Lung (tissue), 12 donors: ENCODE data around the gene MDM1. TPM values are rescaled to one million over a fixed set of nuclear protein-coding genes. Genes with fewer than 3 reads are reported as not detected.

Experiments used
- ATAC-seq: fragments of 200-7000 bp; cut with Tn5 transposase; one replicate; pipeline ENCODE4 v1.9.1; 2020; ENCODE audit warnings: moderate number of reproducible peaks; ENCODE audit not compliant: insufficient read depth, low FRiP score
- DNase-seq, 3 donors: peaks; one replicate each; pipeline ENCODE4 v3.0.0-alpha.2; 2013 to 2017
- H3K27ac ChIP-seq, 2 donors: one replicate each; pipeline ENCODE4 v1.5.1; 2013; ENCODE audit warnings: mild to moderate bottlenecking in 2 of 2, moderate library complexity in 2 of 2, control low read depth in 1 of 2, inconsistent platforms in 1 of 2, low read depth in 1 of 2, low read length in 1 of 2
- H3K27me3 ChIP-seq, 3 donors: one replicate each; pipeline ENCODE4 v1.5.1; 2013; ENCODE audit warnings: low read length in 2 of 3; ENCODE audit not compliant: control insufficient read depth in 3 of 3, insufficient read depth in 3 of 3
- H3K36me3 ChIP-seq, 4 donors: one replicate each; pipeline ENCODE4 v1.5.1; 2013; ENCODE audit warnings: low read length in 4 of 4, mild to moderate bottlenecking in 1 of 4, moderate library complexity in 1 of 4; ENCODE audit not compliant: control insufficient read depth in 4 of 4, insufficient read depth in 4 of 4
- H3K4me1 ChIP-seq, 5 donors: one replicate each; pipeline ENCODE4 v1.5.1; 2013; ENCODE audit warnings: low read length in 5 of 5, mild to moderate bottlenecking in 2 of 5, moderate library complexity in 1 of 5; ENCODE audit not compliant: control insufficient read depth in 5 of 5, insufficient read depth in 5 of 5
- H3K4me3 ChIP-seq: one replicate; pipeline ENCODE4 v1.5.1; 2013; ENCODE audit warnings: mild to moderate bottlenecking, control low read depth, moderate library complexity
- H3K9ac ChIP-seq, 2 donors: one replicate each; pipeline ENCODE4 v1.5.1; 2013; ENCODE audit warnings: low read length in 2 of 2, control low read depth in 1 of 2; ENCODE audit not compliant: insufficient read depth in 1 of 2
- H3K9me3 ChIP-seq, 4 donors: one replicate each; pipeline ENCODE4 v1.5.1; 2013; ENCODE audit warnings: low read length in 3 of 4, mild to moderate bottlenecking in 1 of 4, moderate library complexity in 1 of 4; ENCODE audit not compliant: control insufficient read depth in 4 of 4, insufficient read depth in 3 of 4
- WGBS, 2 donors: extraction: QIAGEN DNeasy Blood & Tissue Kit; methylation state at CpG; one replicate each; pipeline ENCODE4 v1.1.7; 2013; 5-methylcytosine and 5-hydroxymethylcytosine counted together
- polyA plus RNA-seq, 2 donors: library from polyadenylated mRNA; stranded (reverse); fragments of 200-250 nt; gene quantifications; one replicate each; pipeline ENCODE4 v1.2.1, GENCODE V29; 2013
- total RNA-seq, 2 donors: library from RNA; depleted of rRNA in 1 of 2; stranded (reverse); fragments of >200 nt in 1 of 2; gene quantifications; one replicate each; pipeline ENCODE4 v1.2.1, GENCODE V29; 2014 to 2021
- TF ChIP-seq, protein P1 (sequence below): IDR thresholded peaks from 2 replicates; pipeline ENCODE4 v1.5.1; 2012; ENCODE audit warnings: mild to moderate bottlenecking; ENCODE audit errors: control extremely low read depth, extremely low read depth
- donor health status: control.
- donor health status: control.
- donor health status: Bipolar disorder and iron deficiency.
- donor health status: healthy.
- donor health status: DM: yes; HTN: yes; CAD: no.

The MDM1 gene
- total and polyA plus RNA-seq, 4 donors = 6.7 to 29.7 (median 12.4) TPM

DNA sequence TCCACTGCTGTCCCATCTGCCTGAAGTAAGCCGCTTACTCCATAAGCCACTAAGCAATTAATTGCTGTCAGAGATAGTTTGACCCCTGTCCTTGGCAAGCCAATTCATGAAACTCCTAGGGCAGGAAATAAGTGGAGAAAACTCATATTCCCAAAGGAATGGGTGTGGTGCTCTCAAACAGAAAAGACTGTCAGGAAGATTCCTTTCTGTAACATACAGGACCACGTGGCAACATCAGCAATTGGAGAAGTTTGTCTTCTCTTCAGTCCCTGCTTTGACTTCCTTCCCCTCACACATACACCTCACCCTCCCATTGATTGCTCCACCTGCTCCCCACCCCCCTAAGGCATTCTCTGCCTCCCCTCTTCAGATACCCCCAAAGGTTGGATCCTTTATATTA lies 36.2 kb upstream of the MDM1 start:
- H3K36me3 ChIP-seq = no peaks in the 10 kb centered on the region
- ATAC-seq (no peak), DNase-seq (peak in 1 of 3 donors; percentile 25)
- peaks cover 0 to 10% (median 5%) of the 10 kb centered on the region in 5 donors for H3K4me1 ChIP-seq
- H3K27ac ChIP-seq = no peak overlapping the region
- H3K9me3 ChIP-seq = no peaks in the 10 kb centered on the region
- TF ChIP-seq, protein P1, sequence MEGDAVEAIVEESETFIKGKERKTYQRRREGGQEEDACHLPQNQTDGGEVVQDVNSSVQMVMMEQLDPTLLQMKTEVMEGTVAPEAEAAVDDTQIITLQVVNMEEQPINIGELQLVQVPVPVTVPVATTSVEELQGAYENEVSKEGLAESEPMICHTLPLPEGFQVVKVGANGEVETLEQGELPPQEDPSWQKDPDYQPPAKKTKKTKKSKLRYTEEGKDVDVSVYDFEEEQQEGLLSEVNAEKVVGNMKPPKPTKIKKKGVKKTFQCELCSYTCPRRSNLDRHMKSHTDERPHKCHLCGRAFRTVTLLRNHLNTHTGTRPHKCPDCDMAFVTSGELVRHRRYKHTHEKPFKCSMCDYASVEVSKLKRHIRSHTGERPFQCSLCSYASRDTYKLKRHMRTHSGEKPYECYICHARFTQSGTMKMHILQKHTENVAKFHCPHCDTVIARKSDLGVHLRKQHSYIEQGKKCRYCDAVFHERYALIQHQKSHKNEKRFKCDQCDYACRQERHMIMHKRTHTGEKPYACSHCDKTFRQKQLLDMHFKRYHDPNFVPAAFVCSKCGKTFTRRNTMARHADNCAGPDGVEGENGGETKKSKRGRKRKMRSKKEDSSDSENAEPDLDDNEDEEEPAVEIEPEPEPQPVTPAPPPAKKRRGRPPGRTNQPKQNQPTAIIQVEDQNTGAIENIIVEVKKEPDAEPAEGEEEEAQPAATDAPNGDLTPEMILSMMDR = no peak
- no peak overlapping the region for H3K9ac ChIP-seq
- H3K4me3 ChIP-seq = no peak overlapping the region
- 57 to 61% methylated on average over 2 of the region's 2 CpGs for WGBS, 2 donors
- H3K27me3 ChIP-seq = no peaks in the 10 kb centered on the region

DNA sequence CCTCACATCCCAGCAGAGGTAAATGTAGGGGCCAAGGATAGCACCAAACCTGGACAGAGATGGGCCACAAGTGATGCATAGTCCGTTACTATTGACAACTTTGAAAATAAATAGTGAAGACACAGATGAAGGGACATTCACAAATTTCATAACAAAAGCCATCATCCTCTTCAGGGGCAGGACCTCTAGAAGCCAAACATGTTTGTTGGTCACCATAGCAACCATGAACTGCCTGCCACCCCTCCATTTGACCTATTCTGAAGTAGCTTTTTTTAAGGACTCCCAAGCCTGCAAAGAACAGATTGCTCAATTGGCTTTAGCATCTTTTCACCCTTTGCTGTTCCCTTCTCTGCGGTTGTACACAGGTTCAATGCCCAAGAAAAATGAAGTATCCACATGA lies 35.7 kb upstream of the MDM1 start:
- H3K27ac ChIP-seq = no peak overlapping the region
- ATAC-seq = no peak
- peaks cover 0 to 10% (median 5%) of the 10 kb centered on the region in 5 donors for H3K4me1 ChIP-seq

DNA sequence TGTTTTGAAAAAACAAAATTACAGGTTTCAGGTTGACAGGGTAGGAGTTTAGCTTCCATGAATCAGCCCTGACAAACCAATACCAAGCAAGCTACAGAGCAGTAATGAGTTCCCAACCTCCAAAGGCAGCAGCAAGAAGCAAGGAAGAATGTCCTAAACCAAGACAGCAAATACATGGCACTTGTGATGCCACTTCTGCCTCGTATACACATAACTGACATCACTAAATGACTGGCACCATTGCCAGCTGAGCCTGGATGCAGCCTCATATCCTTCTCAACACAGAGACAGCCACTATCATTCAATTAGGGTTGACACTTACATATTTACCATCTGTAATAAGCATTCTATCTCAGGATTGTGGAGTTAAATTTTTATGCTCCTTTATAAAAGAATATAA lies 35.0 kb upstream of the MDM1 start:
- DNase-seq (no peak), ATAC-seq (no peak)
- Histone ChIP-seq H3K27me3 (no peaks in the 10 kb centered on the region), H3K9ac (no peak overlapping the region), H3K27ac (no peak overlapping the region), H3K9me3 (no peaks in the 10 kb centered on the region), H3K4me1 (peaks cover 0 to 10% (median 5%) of the 10 kb centered on the region in 5 donors), H3K4me3 (no peak overlapping the region), H3K36me3 (no peaks in the 10 kb centered on the region)
- 30 to 45% methylated on average over 1 of the region's 1 CpG for WGBS, 2 donors
- TF ChIP-seq, protein P1 = no peak

More for the DNA sequence above, 35.7 kb upstream of the MDM1 start:
- H3K27me3 ChIP-seq = no peaks in the 10 kb centered on the region
- H3K36me3 ChIP-seq = no peaks in the 10 kb centered on the region
- no peak overlapping the region for H3K4me3 ChIP-seq
- H3K9ac ChIP-seq = no peak overlapping the region
- TF ChIP-seq, protein P1 = no peak
- no peak for DNase-seq
- WGBS, 2 donors = 48 to 70% methylated on average over 2 of the region's 2 CpGs
- no peaks in the 10 kb centered on the region for H3K9me3 ChIP-seq
